ENCODE results near the gene CIB4.

Gene CIB4

DNA sequence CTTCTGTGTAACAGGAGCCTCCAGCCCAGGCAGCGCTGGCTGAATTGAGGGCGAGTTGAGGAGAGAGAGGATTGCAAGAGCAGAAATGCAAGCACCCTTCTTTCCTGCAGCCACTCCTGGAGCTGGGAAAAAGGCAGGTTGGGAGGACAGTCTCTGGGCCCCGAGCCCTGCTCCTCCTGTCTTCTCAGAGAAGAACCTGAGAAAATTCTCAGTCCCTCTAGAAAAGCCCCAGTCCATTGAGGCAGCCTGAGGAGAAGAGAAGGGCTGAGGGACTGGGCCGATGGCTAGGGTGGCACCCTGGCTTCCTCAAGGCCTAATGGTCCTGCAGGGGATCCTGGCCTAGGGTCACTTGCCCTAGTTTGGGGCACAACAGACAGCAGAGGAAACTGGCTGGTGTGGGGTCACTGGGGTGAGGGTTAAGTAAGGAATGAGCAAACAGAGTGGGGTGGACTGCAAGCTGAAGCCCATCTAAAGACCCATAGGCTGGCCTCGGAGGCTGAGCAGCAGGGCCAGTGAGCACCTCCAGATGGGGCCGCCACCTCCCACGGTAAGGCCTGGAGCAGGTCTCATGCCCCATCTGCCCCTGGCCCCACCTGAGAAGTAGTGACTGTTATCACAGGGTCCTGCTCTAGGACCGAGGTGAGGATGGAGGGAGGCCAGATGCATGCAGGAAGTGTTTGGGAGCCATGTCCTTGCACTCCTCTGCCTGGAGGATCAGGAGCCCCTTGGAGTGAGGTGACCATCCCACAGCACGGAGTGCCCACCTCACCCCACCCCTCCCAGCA, 12.4 kb downstream of the CIB4 start:
- Histone ChIP-seq H3K9ac (ENCODE audit: low read length) (no peak overlapping the region), H3K27me3 (ENCODE audit: control insufficient read depth, insufficient read depth, low read length) (no peaks in the 10 kb centered on the region), H3K4me3 (ENCODE audit: low read length) (no peak overlapping the region), H3K4me1 (ENCODE audit: control insufficient read depth, low read depth, low read length) (no peaks in the 10 kb centered on the region), H3K36me3 (ENCODE audit: control insufficient read depth, low read depth, low read length) (no peaks in the 10 kb centered on the region), H3K27ac (ENCODE audit: low read length) (no peak overlapping the region), H3K9me3 (ENCODE audit: control insufficient read depth, low read depth, low read length) (no peaks in the 10 kb centered on the region)

DNA sequence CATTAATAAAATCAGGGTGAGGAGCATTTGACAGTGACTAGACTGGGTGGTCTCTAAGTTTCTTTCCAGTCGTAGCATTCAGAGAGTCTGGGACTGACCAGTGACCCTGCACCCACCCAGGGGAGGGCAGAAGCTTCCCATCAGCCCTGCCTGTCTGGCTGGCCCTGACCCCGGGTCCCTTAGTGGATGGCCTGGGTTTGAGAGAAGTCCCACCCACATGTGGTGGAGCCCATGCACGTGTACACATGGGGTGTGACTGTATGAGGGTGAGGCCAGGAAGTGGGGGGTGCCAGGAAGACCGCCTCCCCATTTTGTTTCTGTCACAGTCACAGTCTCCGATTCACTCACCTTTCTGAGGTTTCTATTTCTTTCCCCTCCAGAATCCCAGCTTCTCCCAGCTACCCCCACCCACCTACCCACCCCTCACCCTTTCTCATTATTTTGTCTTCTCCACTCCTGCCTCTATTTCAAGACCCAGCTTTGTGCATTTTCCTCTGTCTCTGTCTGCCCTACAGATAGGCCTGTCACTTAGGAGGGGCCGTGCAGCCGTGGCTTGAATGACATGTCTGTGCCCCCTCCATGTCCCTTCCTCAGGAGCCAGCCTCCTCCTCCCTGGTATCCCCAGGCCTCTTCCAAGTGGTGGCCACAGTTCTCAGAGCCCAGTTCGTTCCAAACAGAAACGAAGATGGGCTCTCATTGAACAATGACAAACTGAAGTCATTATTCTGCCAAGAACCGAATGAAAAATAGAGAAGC, 13.6 kb downstream of the CIB4 start:
- Histone ChIP-seq H3K27me3 (ENCODE audit: control insufficient read depth, insufficient read depth, low read length) (no peaks in the 10 kb centered on the region), H3K27ac (ENCODE audit: low read length) (no peak overlapping the region), H3K9me3 (ENCODE audit: control insufficient read depth, low read depth, low read length) (no peaks in the 10 kb centered on the region), H3K4me1 (ENCODE audit: control insufficient read depth, low read depth, low read length) (no peaks in the 10 kb centered on the region), H3K4me3 (ENCODE audit: low read length) (no peak overlapping the region), H3K9ac (ENCODE audit: low read length) (no peak overlapping the region), H3K36me3 (ENCODE audit: control insufficient read depth, low read depth, low read length) (no peaks in the 10 kb centered on the region)

DNA sequence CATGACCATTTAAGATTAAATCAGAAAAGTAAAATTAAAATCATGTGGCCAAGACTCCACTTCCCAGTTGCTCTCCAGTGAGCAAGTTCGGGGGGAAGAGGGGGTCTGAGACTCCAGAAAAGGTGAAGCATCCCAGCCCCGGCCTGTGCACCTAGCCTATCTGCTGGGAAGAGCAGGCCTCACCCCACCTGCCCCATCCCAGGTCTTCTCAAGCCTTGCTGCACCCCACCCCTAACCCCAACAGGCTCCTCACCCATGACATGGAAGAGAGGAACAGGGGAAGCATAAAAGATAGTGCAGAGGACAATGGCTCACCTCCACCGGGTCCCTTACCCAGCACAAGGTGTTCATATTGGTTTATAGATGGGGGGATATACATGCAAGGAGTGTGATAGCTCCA, 14.6 kb downstream of the CIB4 start:
- Histone ChIP-seq H3K27ac (ENCODE audit: low read length) (no peak overlapping the region), H3K9ac (ENCODE audit: low read length) (no peak overlapping the region), H3K36me3 (ENCODE audit: control insufficient read depth, low read depth, low read length) (no peaks in the 10 kb centered on the region), H3K4me1 (ENCODE audit: control insufficient read depth, low read depth, low read length) (no peaks in the 10 kb centered on the region), H3K27me3 (ENCODE audit: control insufficient read depth, insufficient read depth, low read length) (peaks cover 2% of the 10 kb centered on the region), H3K9me3 (ENCODE audit: control insufficient read depth, low read depth, low read length) (no peaks in the 10 kb centered on the region), H3K4me3 (ENCODE audit: low read length) (no peak overlapping the region)

DNA sequence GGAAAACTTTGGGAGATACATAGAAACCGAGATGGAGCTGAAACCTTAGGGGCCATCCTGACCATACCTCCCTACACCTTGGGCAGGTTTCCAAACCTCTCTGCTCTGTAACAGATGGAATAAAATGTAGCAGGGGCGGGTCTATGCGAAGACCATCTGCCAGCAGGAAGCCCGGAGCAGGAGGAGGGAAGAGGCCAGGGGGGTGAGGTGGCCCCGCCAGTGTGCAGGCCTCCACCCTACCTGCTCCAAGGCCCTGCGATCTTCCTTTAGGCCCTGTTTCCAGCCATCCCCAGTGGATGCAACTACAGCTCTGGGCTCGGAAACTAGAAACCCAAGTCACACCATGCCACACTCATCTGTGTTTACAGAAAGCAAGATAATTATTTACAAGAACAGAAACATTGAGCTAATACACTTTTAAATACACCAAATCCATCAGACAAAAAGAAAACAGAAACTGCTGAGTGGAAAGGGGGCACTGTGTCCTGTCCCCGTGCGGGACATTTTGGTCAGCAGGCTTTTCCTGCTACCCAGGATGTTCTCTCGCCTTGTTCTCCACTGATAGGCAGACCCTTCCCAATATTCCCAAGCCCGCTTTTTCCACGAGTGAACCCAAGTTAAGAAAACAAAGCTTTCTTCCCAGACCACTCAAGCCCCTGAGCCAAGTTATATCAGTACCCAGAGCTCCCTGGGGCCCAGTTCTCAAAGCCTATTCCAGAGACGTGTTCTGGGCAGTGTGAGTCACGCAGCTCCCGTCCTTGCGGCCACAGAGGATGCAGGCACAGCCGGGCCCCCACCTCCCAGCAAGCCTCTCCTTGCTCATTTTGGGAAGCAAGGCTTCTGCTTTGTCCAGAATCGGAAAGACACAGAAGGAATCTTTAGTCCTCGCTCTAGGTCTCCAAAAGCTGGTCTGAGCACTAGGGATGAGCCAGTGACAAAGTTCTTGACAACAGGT, 17.3 kb downstream of the CIB4 start:
- Histone ChIP-seq H3K27ac (ENCODE audit: low read length) (no peak overlapping the region), H3K4me3 (ENCODE audit: low read length) (no peak overlapping the region), H3K27me3 (ENCODE audit: control insufficient read depth, insufficient read depth, low read length) (peaks cover 30% of the 10 kb centered on the region), H3K9ac (ENCODE audit: low read length) (no peak overlapping the region), H3K9me3 (ENCODE audit: control insufficient read depth, low read depth, low read length) (no peaks in the 10 kb centered on the region), H3K36me3 (ENCODE audit: control insufficient read depth, low read depth, low read length) (no peaks in the 10 kb centered on the region), H3K4me1 (ENCODE audit: control insufficient read depth, low read depth, low read length) (no peaks in the 10 kb centered on the region)

DNA sequence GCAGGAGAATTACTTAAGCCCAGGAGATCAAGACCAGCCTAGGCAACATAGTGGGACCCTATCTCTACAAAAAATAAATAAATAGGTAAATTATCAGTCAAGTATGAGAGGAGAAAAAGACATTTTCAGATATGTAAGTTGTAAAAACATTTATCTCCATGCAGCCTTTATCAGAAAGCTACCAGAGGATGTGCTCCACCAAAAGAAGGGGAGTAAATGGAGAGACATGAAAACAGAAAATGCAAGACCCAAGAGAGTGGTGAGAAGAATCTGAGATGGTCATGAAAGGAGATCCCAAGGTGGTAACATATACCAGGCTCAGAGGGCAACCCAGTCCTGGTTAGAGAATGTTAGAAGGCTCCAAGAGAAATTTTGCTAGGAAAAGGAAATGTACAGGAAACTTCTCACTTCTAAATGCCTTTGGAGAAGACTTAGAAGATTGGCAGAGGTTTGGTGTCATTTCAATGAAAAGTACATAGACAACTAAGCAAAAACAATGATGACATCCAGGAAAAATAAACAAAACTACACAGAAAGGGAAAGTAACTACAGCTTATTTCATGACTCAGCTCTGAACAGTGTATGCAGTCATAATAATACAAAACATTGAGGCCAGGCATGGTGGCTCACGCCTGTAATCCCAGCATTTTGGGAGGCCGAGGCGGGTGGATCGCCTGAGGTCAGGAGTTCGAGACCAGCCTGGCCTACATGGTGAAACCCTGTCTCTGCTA, 19.5 kb downstream of the CIB4 start:
- no peaks in the 10 kb centered on the region for H3K36me3 ChIP-seq (ENCODE audit: control insufficient read depth, low read depth, low read length)
- H3K27ac ChIP-seq (ENCODE audit: low read length): no peak overlapping the region
- H3K9me3 ChIP-seq (ENCODE audit: control insufficient read depth, low read depth, low read length): no peaks in the 10 kb centered on the region
- no peak overlapping the region for H3K4me3 ChIP-seq (ENCODE audit: low read length)
- no peaks in the 10 kb centered on the region for H3K4me1 ChIP-seq (ENCODE audit: control insufficient read depth, low read depth, low read length)
- peaks cover 40% of the 10 kb centered on the region for H3K27me3 ChIP-seq (ENCODE audit: control insufficient read depth, insufficient read depth, low read length)
- no peak overlapping the region for H3K9ac ChIP-seq (ENCODE audit: low read length)

DNA sequence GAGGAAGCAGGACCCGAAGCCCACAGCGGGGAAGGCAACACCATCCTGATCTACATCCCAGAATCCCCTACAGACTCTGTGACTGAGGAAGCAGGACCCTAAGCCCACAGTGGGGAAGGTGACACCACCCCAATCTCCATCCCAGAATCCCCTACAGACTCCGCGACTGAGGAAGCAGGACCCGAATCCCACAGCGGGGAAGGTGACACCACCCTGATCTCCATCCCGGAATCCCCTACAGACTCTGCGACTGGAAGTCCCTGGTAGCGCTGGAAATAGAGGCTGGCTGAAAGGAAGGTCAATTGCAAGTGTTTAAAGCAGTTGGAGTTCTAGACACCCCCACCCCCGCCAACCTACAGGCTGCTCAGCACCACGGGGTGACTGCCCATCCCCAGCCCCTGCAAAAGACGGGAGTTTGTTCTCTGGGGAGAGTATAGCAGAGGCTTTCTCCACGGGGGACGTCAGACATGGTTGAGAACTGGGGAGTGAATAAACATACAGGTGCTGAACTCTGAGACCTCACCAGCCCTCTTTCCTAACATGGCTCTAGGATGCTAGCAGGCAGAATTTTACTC, 21.0 kb downstream of the CIB4 start:
- H3K4me3 ChIP-seq (ENCODE audit: low read length): no peak overlapping the region
- no peaks in the 10 kb centered on the region for H3K36me3 ChIP-seq (ENCODE audit: control insufficient read depth, low read depth, low read length)
- H3K27me3 ChIP-seq (ENCODE audit: control insufficient read depth, insufficient read depth, low read length): peaks cover 40% of the 10 kb centered on the region
- H3K9me3 ChIP-seq (ENCODE audit: control insufficient read depth, low read depth, low read length): no peaks in the 10 kb centered on the region
- H3K9ac ChIP-seq (ENCODE audit: low read length): no peak overlapping the region
- no peaks in the 10 kb centered on the region for H3K4me1 ChIP-seq (ENCODE audit: control insufficient read depth, low read depth, low read length)
- no peak overlapping the region for H3K27ac ChIP-seq (ENCODE audit: low read length)

DNA sequence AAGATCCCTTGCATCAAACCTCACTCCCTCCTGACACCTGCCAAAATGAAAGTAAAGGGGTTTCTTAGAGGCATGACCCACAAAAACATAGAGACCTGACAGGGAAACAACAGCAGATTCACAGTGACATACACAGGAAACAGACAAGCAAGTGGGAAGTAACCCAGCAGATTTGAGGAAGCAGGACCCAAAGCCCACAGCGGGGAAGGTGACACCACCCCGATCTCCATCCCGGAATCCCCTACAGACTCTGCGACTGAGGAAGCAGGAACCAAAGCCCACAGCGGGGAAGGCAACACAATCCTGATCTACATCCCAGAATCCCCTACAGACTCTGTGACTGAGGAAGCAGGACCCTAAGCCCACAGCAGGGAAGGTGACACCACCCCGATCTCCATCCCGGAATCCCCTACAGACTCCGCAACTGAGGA, 21.6 kb downstream of the CIB4 start:
- H3K27ac ChIP-seq (ENCODE audit: low read length): no peak overlapping the region
- H3K4me1 ChIP-seq (ENCODE audit: control insufficient read depth, low read depth, low read length): no peaks in the 10 kb centered on the region
- no peak overlapping the region for H3K4me3 ChIP-seq (ENCODE audit: low read length)
- no peak overlapping the region for H3K9ac ChIP-seq (ENCODE audit: low read length)
- peaks cover 40% of the 10 kb centered on the region for H3K27me3 ChIP-seq (ENCODE audit: control insufficient read depth, insufficient read depth, low read length)
- H3K9me3 ChIP-seq (ENCODE audit: control insufficient read depth, low read depth, low read length): no peaks in the 10 kb centered on the region
- H3K36me3 ChIP-seq (ENCODE audit: control insufficient read depth, low read depth, low read length): no peaks in the 10 kb centered on the region

DNA sequence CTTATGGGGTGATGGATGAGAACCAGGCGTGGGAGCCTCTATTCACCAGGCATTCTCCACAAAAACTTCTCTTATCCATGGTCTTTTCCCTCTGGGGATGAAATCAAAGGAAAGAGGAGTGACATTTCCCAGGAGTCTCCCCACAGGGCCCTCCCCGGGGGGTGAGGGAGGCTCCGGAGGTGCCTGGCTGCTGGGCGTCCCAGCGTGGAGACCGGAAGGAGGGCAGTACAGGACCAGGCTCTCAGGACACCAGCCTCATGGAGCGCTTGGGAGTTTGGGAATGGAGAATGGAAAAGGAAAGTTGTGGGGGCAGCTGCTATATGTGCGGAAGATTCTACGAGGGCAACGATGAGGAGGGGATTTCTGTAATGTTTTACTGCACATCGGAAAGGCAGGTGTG, 22.1 kb downstream of the CIB4 start:
- Histone ChIP-seq H3K27ac (ENCODE audit: low read length) (no peak overlapping the region), H3K4me1 (ENCODE audit: control insufficient read depth, low read depth, low read length) (no peaks in the 10 kb centered on the region), H3K36me3 (ENCODE audit: control insufficient read depth, low read depth, low read length) (no peaks in the 10 kb centered on the region), H3K9me3 (ENCODE audit: control insufficient read depth, low read depth, low read length) (no peaks in the 10 kb centered on the region), H3K4me3 (ENCODE audit: low read length) (no peak overlapping the region), H3K9ac (ENCODE audit: low read length) (no peak overlapping the region), H3K27me3 (ENCODE audit: control insufficient read depth, insufficient read depth, low read length) (peaks cover 40% of the 10 kb centered on the region)

DNA sequence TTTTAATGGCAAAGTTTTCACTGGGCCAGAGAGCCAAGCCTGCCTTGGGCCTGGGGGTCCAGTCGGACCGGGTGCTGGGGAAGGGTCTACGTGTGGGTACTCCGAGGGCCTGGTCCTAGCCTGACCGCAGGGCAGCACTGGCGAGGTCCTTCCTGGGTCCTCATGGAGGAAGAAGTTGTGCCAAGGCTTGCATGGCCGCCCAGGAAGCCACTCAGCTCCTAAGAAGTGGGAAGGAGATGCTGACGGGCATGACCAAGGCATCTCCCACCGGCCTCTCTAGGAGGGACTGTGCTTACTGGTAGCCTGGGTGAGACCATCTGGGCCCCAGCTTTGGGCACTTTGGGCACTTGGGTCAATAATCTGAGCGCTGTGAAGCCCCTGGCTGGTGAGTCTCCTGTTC, 22.6 kb downstream of the CIB4 start:
- no peak overlapping the region for H3K4me3 ChIP-seq (ENCODE audit: low read length)
- no peaks in the 10 kb centered on the region for H3K36me3 ChIP-seq (ENCODE audit: control insufficient read depth, low read depth, low read length)
- H3K4me1 ChIP-seq (ENCODE audit: control insufficient read depth, low read depth, low read length): peaks cover 3% of the 10 kb centered on the region
- peaks cover 40% of the 10 kb centered on the region for H3K27me3 ChIP-seq (ENCODE audit: control insufficient read depth, insufficient read depth, low read length)
- H3K9me3 ChIP-seq (ENCODE audit: control insufficient read depth, low read depth, low read length): no peaks in the 10 kb centered on the region
- H3K27ac ChIP-seq (ENCODE audit: low read length): no peak overlapping the region
- H3K9ac ChIP-seq (ENCODE audit: low read length): no peak overlapping the region

DNA sequence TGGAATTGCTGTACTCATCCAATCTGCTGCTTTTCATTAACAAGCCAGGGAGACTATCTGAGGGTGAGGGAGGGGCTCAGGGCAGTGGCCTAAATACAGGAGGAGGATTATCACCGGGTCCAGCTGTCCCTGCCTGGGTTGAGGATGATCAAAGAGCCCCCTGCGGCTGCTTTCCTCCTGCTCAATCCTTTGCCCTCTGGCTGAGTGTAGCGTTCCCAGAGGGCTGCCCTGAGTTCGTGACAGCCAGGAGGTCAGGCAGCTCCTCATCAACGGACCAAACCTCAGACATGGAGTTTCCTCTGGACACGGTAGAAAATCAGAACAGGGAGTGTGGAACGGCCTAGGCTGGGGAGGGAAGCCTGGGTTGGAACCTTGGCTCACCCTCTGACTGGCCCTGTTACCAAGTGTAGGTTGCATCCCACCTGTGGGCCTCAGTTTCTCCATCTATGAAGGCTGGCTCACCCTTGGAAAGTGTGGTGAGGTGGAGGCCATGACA, 23.5 kb downstream of the CIB4 start:
- Histone ChIP-seq H3K27me3 (ENCODE audit: control insufficient read depth, insufficient read depth, low read length) (peaks cover 40% of the 10 kb centered on the region), H3K27ac (ENCODE audit: low read length) (no peak overlapping the region), H3K9ac (ENCODE audit: low read length) (no peak overlapping the region), H3K4me1 (ENCODE audit: control insufficient read depth, low read depth, low read length) (peaks cover 12% of the 10 kb centered on the region), H3K4me3 (ENCODE audit: low read length) (no peak overlapping the region), H3K36me3 (ENCODE audit: control insufficient read depth, low read depth, low read length) (no peaks in the 10 kb centered on the region), H3K9me3 (ENCODE audit: control insufficient read depth, low read depth, low read length) (no peaks in the 10 kb centered on the region)
